Activated CD8-positive, alpha-beta memory T cell treated with anti-CD3 and anti-CD28 coated beads for 36 hours (primary cell): ENCODE measurements around the gene DEFB131B. TPM values are rescaled to one million over a fixed set of nuclear protein-coding genes. Genes with fewer than 3 reads are reported as not detected.

ENCODE experiments used
- total RNA-seq, 2 experiments: library from RNA; stranded (reverse); gene quantifications; one replicate each; pipeline ENCODE4 v1.2.3, GENCODE V29; 2021

Gene DEFB131B
- total RNA-seq, 2 experiments from 2014 or later = not detected

Other genes with a start within 250 kb of the DEFB131B start
- gene DEFB108B, start 45.3 kb upstream of the DEFB131B start, total RNA-seq = not detected
- 10 to 100 TPM; 12.1 to 15.0 TPM for gene XNDC1N, start 50.1 kb downstream of the DEFB131B start, total RNA-seq
- 10 to 100 TPM; 48.1 to 50.7 TPM for gene RNF121, start 50.6 kb downstream of the DEFB131B start, total RNA-seq
- 1 to 10 TPM; 6.6 to 7.9 TPM for gene IL18BP, start 120.5 kb downstream of the DEFB131B start, total RNA-seq
- 100 to 1,000 TPM; 103 to 110 TPM for gene NUMA1, start 202.1 kb downstream of the DEFB131B start, total RNA-seq
- 10 to 100 TPM in 1 of 2 experiments, 1 to 10 TPM in 1; 9.6 to 11.3 TPM for gene LRRC51, start 202.4 kb downstream of the DEFB131B start, total RNA-seq
- gene LAMTOR1, start 224.8 kb downstream of the DEFB131B start, total RNA-seq = 10 to 100 TPM; 66.9 to 77.0 TPM
- gene TOMT, start 227.5 kb downstream of the DEFB131B start, total RNA-seq = not detected
- 10 to 100 TPM; 53.5 to 59.4 TPM for gene ANAPC15, start 234.2 kb downstream of the DEFB131B start, total RNA-seq